HUES48 (cell line): ENCODE data around the gene FAHD2A.
"Not testable (repeated sequence)": the region's sequence is repeated elsewhere in the genome, so short reads cannot be mapped to it uniquely, and the experiment has no call there.

Experiments used
- H3K27ac ChIP-seq: one replicate; pipeline ENCODE4 v1.7.0; 2013; ENCODE audit warnings: low read depth, low read length, inconsistent platforms
- H3K27me3 ChIP-seq: 2 replicates; pipeline ENCODE4 v1.6.1; 2013; ENCODE audit warnings: mild to moderate bottlenecking, low read length; ENCODE audit not compliant: control insufficient read depth, insufficient read depth
- H3K36me3 ChIP-seq: 2 replicates; pipeline ENCODE4 v1.6.1; 2013; ENCODE audit warnings: low read length; ENCODE audit not compliant: control insufficient read depth, insufficient read depth
- H3K4me1 ChIP-seq: 2 replicates; pipeline ENCODE4 v1.6.1; 2013; ENCODE audit warnings: mild to moderate bottlenecking, low read length; ENCODE audit not compliant: control insufficient read depth, insufficient read depth
- H3K4me3 ChIP-seq: 2 replicates; pipeline ENCODE4 v1.5.1; 2013; ENCODE audit warnings: mild to moderate bottlenecking, low read depth, low read length
- H3K9ac ChIP-seq: 2 replicates; pipeline ENCODE4 v1.6.1; 2013; ENCODE audit warnings: mild to moderate bottlenecking, low read depth, low read length, moderate library complexity
- H3K9me3 ChIP-seq: 2 replicates; pipeline ENCODE4 v1.6.1; 2013; ENCODE audit warnings: low read length; ENCODE audit not compliant: control insufficient read depth, insufficient read depth

Gene FAHD2A

DNA sequence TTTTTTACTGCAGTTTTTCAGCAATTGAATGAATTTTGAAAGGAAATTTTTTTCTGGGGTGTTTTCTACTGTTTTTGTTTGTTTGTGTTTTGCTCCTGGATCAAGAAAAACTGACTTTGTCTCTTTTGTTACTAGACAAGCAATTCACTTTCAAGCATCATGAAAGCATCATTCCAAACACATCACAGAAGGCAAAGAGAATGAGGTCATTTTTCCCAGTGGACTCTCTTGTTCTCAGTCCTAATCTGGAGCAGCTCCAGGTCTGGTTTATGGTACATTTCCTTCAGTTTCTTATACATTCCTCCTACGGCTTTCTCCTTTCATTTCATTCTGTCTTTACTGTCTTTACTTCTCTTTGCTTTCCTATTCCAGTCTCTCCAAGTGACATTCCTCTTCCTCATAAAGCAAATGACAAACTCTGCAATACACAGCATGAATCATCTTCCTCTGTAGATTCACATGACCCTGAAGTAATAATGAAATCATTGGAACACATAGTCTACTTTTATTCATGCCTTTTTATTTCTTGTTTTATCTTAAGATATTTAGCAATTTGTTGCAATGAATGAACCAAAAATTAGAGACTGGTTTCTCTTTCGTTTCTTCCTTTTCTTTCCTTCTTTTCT lies 40.1 kb downstream of the FAHD2A start:
- H3K27ac ChIP-seq, H3K4me1 ChIP-seq, H3K9me3 ChIP-seq, H3K4me3 ChIP-seq, H3K27me3 ChIP-seq, H3K36me3 ChIP-seq, H3K9ac ChIP-seq: not testable (repeated sequence)

DNA sequence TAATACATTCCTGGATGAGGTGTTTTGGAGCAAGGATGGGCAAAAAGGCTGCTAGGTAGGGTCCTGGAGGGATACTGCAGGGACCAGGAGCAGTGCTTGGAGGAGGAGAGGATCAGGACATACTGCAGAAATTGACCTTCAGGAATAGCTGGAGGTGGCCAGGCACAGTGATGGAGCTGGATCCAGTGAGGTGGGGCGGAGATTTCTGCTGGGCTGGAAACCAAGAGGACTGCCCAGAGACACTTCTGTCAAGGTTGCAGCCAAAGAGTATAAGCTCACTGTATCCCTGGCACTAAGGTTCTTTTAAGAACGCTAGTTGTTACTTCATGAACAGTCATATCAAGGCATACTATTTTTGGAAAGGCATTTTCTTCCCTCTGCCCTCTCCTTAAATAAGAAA lies 42.8 kb downstream of the FAHD2A start:
- H3K36me3 ChIP-seq, H3K27ac ChIP-seq, H3K4me3 ChIP-seq, H3K9ac ChIP-seq, H3K4me1 ChIP-seq, H3K27me3 ChIP-seq, H3K9me3 ChIP-seq: not testable (repeated sequence)

DNA sequence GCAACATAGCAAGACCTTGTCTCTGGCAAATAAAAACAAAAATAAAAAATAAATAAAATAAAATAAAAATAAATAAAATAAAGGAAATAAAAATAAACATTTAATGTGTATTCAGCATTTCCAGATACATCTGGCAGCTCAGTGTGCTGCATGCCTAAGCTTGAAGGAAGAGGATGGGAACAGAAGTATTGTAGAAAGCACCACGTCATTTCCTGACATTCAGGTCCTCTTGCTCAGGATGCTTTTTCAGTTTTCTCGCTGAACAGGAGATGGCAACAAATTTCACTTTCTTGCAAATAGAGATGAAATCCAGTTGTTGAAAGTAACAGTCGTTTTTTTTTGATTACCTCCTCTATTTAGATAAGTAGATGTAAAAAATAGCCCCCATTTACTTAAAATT lies 60.8 kb downstream of the FAHD2A start:
- not testable (repeated sequence) for H3K36me3 ChIP-seq, H3K9me3 ChIP-seq, H3K27ac ChIP-seq, H3K27me3 ChIP-seq, H3K9ac ChIP-seq, H3K4me1 ChIP-seq, H3K4me3 ChIP-seq
